Fibroblast of the aortic adventitia (primary cell): ENCODE measurements around the gene LRP1B. TPM values are rescaled to one million over a fixed set of nuclear protein-coding genes. Genes with fewer than 3 reads are reported as not detected.

Experiments
- DNase-seq: peaks from one replicate; pipeline ENCODE4 v3.0.0-alpha.2; 2010; ENCODE audit warnings: low read depth
- H3K4me3 ChIP-seq: 2 replicates; pipeline ENCODE4 v1.5.1; 2011; ENCODE audit warnings: low read depth, mild to moderate bottlenecking, control low read depth, low read length, moderate library complexity
- CTCF ChIP-seq: IDR thresholded peaks from 2 replicates; pipeline ENCODE4 v1.5.1; 2011; ENCODE audit warnings: mild to moderate bottlenecking, low read length, control low read depth, inconsistent platforms; ENCODE audit not compliant: insufficient read depth
- total RNA-seq: library from RNA; depleted of rRNA; stranded (reverse); fragments of >200 nt; gene quantifications from 2 replicates; pipeline ENCODE4 v1.2.3, GENCODE V29; 2012; ENCODE audit warnings: low replicate concordance

LRP1B gene
- total RNA-seq, 1 donor: 0.36 TPM

GRCh38 chr2:141105763-141106162 is 1025.1 kb downstream of the LRP1B start:
- no peak for DNase-seq
- TF ChIP-seq CTCF: no peak
- H3K4me3 ChIP-seq: no peak overlapping the region

GRCh38 chr2:141103216-141103615 is 1027.6 kb downstream of the LRP1B start:
- H3K4me3 ChIP-seq: no peak overlapping the region
- no peak for DNase-seq
- no peak for TF ChIP-seq CTCF

GRCh38 chr2:141079231-141079630 is 1051.6 kb downstream of the LRP1B start:
- H3K4me3 ChIP-seq: no peak overlapping the region
- no peak for TF ChIP-seq CTCF
- no peak for DNase-seq

- no peak for DNase-seq
- no peak for TF ChIP-seq CTCF
- H3K4me3 ChIP-seq: no peak overlapping the region
Observed at GRCh38 chr2:141075753-141076152, 1055.1 kb downstream of the LRP1B start.

DNA sequence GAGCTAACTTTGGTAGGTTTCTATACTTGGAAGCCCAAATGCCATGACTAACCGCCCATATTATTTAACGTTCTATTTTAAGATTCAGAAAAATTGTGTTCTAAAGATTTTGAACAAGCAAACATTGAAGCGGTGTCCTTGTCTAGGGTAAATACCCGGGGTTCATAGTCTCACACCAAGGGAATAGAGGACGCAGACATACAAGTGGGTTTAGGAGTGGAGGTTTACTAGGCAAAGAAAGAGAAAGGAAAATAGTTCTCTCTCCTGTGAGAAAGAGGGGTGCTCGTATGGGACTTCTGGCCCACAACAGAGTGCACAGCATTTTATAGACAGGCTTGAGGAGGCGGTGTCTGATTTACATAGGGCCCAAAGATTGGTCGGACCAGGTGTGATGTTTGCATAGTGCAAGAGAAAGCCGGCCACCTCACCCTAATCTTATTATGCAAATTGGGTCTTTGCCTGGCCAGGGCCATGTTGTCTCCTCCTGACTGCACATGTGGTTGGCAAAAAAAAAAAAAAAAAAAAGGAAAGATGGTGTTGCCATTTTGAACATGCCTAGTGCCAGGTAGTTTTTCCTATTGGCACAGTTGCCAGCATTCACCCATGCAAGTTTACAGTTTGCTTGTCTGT is 1062.6 kb downstream of the LRP1B start:
- no peak for TF ChIP-seq CTCF

GRCh38 chr2:141065042-141065441 is 1065.8 kb downstream of the LRP1B start:
- no peak for TF ChIP-seq CTCF
- no peak overlapping the region for H3K4me3 ChIP-seq
- no peak for DNase-seq

More for the DNA sequence above, 1062.6 kb downstream of the LRP1B start:
- DNase-seq: no peak
- H3K4me3 ChIP-seq: no peak overlapping the region

- no peak for DNase-seq
- TF ChIP-seq CTCF: no peak
- H3K4me3 ChIP-seq: no peak overlapping the region
Observed at GRCh38 chr2:141063406-141063805, 1067.4 kb downstream of the LRP1B start.
